Measurements from ENCODE around the gene DOC2B. TPM values are rescaled to one million over a fixed set of nuclear protein-coding genes. Genes with fewer than 3 reads are reported as not detected.
A peak's percentile ranks its signal among the peaks of the same experiment; 100 is the strongest.

The DOC2B gene
- total and polyA plus RNA-seq, 12 donors: 2.6 to 15.7 (median 5.9) TPM

- 83 to 100% (median 94%) methylated on average over 3 to 4 of the region's 4 CpGs for WGBS, 4 donors
- no peaks in the 10 kb centered on the region for H3K4me1 ChIP-seq (replicated peaks in 1 of 2)
Observed at GRCh38 chr17:157901-158300, 23.5 kb downstream of the DOC2B start.

GRCh38 chr17:156946-157345 is 24.5 kb downstream of the DOC2B start:
- H3K4me1 ChIP-seq (replicated peaks in 1 of 2): no peaks in the 10 kb centered on the region
- intact Hi-C loops (cut with DNase I): no loop called here
- H3K9me3 ChIP-seq (replicated peaks in 1 of 3): no peaks in the 10 kb centered on the region
- H3K4me3 ChIP-seq: no peak overlapping the region
- H3K27me3 ChIP-seq: no peaks in the 10 kb centered on the region
- WGBS, 4 donors: 85 to 93% (median 91%) methylated on average over 19 of the region's 19 CpGs
- no peak for DNase-seq
- TF ChIP-seq, protein P1, sequence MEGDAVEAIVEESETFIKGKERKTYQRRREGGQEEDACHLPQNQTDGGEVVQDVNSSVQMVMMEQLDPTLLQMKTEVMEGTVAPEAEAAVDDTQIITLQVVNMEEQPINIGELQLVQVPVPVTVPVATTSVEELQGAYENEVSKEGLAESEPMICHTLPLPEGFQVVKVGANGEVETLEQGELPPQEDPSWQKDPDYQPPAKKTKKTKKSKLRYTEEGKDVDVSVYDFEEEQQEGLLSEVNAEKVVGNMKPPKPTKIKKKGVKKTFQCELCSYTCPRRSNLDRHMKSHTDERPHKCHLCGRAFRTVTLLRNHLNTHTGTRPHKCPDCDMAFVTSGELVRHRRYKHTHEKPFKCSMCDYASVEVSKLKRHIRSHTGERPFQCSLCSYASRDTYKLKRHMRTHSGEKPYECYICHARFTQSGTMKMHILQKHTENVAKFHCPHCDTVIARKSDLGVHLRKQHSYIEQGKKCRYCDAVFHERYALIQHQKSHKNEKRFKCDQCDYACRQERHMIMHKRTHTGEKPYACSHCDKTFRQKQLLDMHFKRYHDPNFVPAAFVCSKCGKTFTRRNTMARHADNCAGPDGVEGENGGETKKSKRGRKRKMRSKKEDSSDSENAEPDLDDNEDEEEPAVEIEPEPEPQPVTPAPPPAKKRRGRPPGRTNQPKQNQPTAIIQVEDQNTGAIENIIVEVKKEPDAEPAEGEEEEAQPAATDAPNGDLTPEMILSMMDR (IDR thresholded peaks at IDR 0.05): no peak
- no peak for TF ChIP-seq POLR2A (IDR thresholded peaks at IDR 0.05)
- H3K36me3 ChIP-seq (replicated peaks in 1 of 2): no peaks in the 10 kb centered on the region
- no peak overlapping the region for H3K27ac ChIP-seq

More at GRCh38 chr17:157901-158300, 23.5 kb downstream of the DOC2B start:
- H3K9me3 ChIP-seq (replicated peaks in 1 of 3): no peaks in the 10 kb centered on the region
- TF ChIP-seq, protein P1 (IDR thresholded peaks at IDR 0.05): no peak
- no peak for TF ChIP-seq POLR2A (IDR thresholded peaks at IDR 0.05)
- no peaks in the 10 kb centered on the region for H3K27me3 ChIP-seq
- no peaks in the 10 kb centered on the region for H3K36me3 ChIP-seq (replicated peaks in 1 of 2)
- intact Hi-C loops (cut with DNase I): no loop called here
- no peak overlapping the region for H3K27ac ChIP-seq
- no peak overlapping the region for H3K4me3 ChIP-seq
- no peak for DNase-seq

- no peaks in the 10 kb centered on the region for H3K4me1 ChIP-seq (replicated peaks in 1 of 2)
- 69 to 82% (median 79%) methylated on average over 9 to 28 of the region's 28 CpGs for WGBS, 4 donors
- H3K9me3 ChIP-seq (replicated peaks in 1 of 3): no peaks in the 10 kb centered on the region
- no peak overlapping the region for H3K4me3 ChIP-seq
- H3K27ac ChIP-seq: peak overlapping the region in 2 of 5 donors; percentile 17 to 50
- intact Hi-C loops (cut with DNase I): no loop called here
- peak in 6 of 7 donors; percentile 72 to 86 (median 79) for DNase-seq
- H3K36me3 ChIP-seq (replicated peaks in 1 of 2): no peaks in the 10 kb centered on the region
- no peak for TF ChIP-seq POLR2A (IDR thresholded peaks at IDR 0.05)
- TF ChIP-seq, protein P1 (IDR thresholded peaks at IDR 0.05): no peak
- H3K27me3 ChIP-seq: no peaks in the 10 kb centered on the region
Observed at GRCh38 chr17:156094-156621, 25.3 kb downstream of the DOC2B start.

DNA sequence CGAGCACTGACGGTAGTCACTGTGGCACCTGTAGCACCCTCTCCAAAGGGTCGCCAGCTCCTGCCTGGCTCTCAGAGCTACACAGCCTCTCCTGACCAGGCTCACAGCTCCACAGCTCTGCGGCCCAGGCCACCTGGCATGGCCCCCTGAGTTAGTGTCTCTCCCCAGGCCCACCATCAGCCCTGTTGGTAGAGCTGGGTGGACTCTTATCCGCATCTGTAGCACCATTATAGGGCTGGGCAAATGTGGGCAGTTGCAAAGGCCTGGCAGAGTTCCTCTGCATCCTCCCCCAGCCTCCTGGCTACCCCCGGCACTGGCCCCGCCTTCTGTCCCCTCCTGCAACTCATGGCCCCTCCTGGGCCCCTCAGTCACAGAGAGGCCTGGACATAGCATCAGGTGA is 25.9 kb downstream of the DOC2B start:
- peak in 1 of 7 donors; percentile 5 for DNase-seq
- no peak overlapping the region for H3K27ac ChIP-seq
- no peaks in the 10 kb centered on the region for H3K4me1 ChIP-seq (replicated peaks in 1 of 2)
- H3K9me3 ChIP-seq (replicated peaks in 1 of 3): no peaks in the 10 kb centered on the region
- H3K36me3 ChIP-seq (replicated peaks in 1 of 2): no peaks in the 10 kb centered on the region
- WGBS, 4 donors: 81 to 90% (median 86%) methylated on average over 7 of the region's 7 CpGs
- no peak overlapping the region for H3K4me3 ChIP-seq
- intact Hi-C loops (cut with DNase I): no loop called here
- no peak for TF ChIP-seq POLR2A (IDR thresholded peaks at IDR 0.05)
- TF ChIP-seq, protein P1 (IDR thresholded peaks at IDR 0.05): no peak
- no peaks in the 10 kb centered on the region for H3K27me3 ChIP-seq
